GM23248 (cell line): ENCODE data around the gene FAM241A.

Source experiments
- EZH2 ChIP-seq: fragments of 200-600 bp; sonication (generic); IDR thresholded peaks from 2 replicates; pipeline ENCODE4 v1.6.1; 2018; ENCODE audit warnings: antibody characterized with exemption, mild to moderate bottlenecking; ENCODE audit not compliant: insufficient read depth, poor library complexity, severe bottlenecking
- EZH2phosphoT487 ChIP-seq: fragments of 200-600 bp; sonication (generic); IDR thresholded peaks from 2 replicates; pipeline ENCODE4 v1.6.1; 2018; ENCODE audit warnings: antibody characterized with exemption, moderate library complexity, mild to moderate bottlenecking, low read depth; ENCODE audit not compliant: insufficient read depth

- TF ChIP-seq EZH2 (no peak), EZH2phosphoT487 (no peak)
These were observed 74.6 kb downstream of the FAM241A start for GRCh38 chr4:112219826-112220366.
